SK-N-SH (cell line): ENCODE measurements around the gene ATP11A.

ENCODE experiments used
- POLR2AphosphoS5 ChIP-seq: IDR thresholded peaks from 2 replicates; pipeline ENCODE4 v1.6.1; 2012; ENCODE audit warnings: low read depth, low read length
- YY1 ChIP-seq: IDR thresholded peaks from 2 replicates; pipeline ENCODE4 v1.4.0; 2012; ENCODE audit warnings: low read depth, mild to moderate bottlenecking
- TF ChIP-seq, protein P1 (sequence below): fragments of 200-600 bp; sonication (generic); IDR thresholded peaks from 2 replicates; pipeline ENCODE4 v1.6.1; 2017; ENCODE audit warnings: antibody characterized with exemption, mild to moderate bottlenecking, moderate library complexity

DNA sequence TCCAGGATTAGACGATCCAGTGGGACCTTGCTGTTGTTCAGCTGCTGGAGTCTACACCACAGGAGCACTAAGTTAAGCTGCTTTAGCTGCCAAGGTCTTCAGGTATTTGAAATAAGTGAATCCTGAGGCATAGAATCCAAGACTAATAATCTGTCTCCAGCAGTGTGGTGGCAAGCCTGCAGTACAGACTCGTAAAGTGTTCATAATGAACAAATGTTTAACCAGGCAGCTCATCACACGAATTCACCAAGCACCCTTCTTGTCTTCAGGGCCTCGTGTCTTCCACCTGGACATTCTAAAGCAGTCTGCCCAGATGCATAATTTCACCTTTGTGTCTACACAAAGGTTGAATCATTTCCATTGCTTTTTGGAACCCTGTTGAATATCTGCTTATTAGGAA, 5.3 kb downstream of the ATP11A start:
- TF ChIP-seq POLR2AphosphoS5 = no peak
- TF ChIP-seq, protein P1, sequence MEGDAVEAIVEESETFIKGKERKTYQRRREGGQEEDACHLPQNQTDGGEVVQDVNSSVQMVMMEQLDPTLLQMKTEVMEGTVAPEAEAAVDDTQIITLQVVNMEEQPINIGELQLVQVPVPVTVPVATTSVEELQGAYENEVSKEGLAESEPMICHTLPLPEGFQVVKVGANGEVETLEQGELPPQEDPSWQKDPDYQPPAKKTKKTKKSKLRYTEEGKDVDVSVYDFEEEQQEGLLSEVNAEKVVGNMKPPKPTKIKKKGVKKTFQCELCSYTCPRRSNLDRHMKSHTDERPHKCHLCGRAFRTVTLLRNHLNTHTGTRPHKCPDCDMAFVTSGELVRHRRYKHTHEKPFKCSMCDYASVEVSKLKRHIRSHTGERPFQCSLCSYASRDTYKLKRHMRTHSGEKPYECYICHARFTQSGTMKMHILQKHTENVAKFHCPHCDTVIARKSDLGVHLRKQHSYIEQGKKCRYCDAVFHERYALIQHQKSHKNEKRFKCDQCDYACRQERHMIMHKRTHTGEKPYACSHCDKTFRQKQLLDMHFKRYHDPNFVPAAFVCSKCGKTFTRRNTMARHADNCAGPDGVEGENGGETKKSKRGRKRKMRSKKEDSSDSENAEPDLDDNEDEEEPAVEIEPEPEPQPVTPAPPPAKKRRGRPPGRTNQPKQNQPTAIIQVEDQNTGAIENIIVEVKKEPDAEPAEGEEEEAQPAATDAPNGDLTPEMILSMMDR = no peak
- TF ChIP-seq YY1 = no peak
